LoVo (cell line): ENCODE data around the gene CAPZB.

Experiments
- DNase-seq: peaks from one replicate; pipeline ENCODE4 v3.0.0-alpha.2; 2016; ENCODE audit warnings: low spot score

The CAPZB gene

DNA sequence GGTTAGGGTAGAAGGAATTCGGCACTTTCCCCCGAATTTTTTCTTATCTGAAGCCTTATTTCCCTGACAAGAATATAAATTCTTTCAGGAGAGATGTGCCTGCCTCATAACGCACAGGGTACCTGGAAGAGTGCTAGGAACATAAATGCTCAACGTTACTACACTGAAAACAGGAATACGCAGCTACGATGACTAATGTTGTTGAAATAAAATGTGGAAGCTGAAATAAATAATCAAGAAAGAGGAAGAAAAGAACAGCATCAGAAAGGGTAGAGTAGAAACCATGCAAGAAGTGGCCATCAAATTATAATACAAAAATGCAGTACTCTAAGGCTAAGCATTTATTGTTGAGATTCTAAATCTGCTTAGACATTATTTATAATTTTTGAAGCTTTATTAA is 139.3 kb downstream of the CAPZB start:
- DNase-seq, result no peak

DNA sequence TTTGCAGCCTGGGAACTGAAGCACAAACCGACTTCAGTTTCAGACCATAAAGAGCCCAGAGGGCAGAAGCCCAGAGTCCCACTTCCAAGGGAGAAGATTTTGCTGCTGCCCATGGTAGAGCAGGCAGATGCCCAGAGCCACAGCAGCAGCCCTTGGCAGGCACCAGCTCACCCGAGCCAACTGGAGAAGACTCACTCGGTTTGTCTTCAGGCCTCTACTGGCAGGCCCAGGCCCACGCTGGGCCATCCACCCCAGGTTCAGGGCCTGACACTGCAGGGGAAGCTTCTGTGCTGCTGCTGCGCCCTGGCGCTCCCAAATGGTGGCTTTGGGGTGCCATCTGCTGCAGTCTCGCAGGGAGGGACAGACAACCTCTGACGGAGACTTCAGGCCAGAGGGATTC is 139.9 kb downstream of the CAPZB start:
- DNase-seq, result no peak

DNA sequence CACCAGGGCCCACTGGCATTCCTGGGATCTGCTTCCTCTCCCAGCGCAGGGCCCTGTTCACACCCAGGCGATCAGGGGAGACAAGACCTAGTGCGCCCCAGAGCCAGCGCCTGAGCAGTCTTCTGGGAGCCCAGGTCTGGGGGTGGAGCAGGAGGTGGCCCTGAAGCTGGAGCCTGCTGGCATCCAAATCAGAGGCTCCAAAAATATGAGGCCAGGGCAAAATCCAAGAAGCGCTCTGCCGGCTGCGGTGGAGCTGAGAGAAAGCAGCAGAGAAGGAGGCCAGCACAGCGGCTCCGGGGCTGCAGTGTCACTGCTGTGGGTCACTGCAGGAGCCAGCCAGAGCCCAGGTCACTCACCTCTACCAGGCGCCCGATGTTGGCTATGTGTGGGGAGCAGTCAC is 140.5 kb downstream of the CAPZB start:
- no peak for DNase-seq

DNA sequence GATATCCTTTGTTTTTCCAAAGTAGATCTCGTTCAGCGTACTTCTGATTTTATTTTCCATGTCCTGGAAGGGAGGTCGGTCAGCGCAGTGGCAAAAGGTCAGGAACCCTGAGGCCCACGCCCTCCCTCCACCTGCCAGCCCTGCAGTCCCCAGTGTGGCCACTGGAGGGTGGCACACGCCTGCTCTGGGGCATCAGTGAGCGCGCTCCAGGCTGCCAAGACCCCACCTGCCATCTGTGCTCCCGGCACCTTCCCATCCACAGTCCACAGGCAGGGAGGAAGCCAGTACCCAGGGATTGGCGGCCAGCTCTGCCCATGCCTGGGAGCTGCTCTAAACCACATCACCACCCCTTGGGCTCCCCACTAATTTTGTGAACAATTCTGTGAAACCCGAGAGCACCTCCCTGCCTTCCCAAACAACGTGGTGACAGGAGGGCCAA is 140.9 kb downstream of the CAPZB start:
- peak; percentile 5 for DNase-seq

GRCh38 chr1:19343617-19344350 is 141.6 kb downstream of the CAPZB start:
- DNase-seq, result no peak

DNA sequence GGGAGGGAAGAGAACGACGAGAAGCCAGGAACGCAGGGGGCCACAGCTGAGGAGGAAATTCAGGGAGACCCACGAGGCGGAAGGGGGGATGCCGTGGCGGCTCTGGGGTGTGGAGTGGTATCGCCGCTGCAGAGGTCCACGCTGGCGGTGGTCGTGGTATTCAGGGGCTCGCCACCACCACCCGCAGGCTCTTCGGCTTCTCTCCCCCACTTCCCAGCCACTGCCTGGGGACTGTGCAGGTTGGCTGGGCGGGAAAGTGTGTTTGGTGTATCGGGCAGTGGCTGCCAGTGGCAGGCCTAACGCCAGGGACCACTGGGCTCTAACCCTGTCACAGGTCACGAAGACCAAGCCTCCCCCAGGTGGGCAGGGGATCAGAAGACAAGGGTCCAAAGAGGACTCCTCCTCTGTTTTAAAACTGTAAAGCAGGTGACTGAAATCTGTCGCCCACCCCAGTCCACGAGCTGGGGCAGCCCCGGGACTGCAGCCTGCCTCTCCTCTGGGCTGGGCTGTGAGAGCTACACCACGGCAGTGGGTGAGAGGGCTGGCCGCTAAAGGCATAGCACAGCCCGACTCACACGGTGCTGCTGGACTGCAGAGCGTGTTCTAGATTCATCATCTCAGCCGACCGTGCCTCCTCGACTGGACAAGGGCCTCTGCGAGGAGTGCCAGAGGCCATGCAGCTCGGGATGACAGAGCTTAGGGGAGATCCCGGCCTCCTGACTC is 142.3 kb downstream of the CAPZB start:
- DNase-seq, result no peak

DNA sequence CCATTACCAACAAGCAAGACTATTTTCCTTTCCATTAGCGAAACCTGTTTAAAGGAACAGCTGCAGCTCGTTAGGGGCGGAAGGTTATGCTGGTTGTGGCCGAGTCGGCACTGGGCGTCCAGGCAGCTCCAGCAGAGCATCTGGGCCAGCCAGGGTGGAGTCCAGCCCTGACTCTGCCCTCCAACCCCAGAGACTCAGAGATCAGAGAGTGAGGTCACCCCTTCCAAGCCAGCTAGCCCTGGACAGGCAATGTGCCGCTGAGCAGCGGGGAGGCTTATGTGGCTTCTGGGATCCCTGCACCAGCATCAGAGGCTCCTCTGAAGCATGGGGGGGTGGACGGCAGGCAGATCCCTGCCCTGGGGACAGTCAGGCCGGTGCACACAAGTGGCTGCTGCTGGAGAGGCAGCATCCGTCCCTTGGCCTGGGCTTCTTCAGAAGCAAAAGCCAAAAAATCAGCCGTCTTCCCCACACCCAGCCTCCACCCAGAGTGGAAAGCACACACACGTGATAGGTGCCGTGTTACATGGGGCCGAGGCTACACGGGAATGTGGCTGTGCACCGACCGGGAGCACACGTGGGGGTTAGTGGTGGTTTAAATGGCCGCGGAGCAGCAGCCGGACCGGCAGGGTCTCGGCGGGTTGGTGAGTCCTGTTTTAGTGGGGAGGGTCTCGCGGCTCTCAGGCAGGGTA is 143.1 kb downstream of the CAPZB start:
- DNase-seq, result no peak

DNA sequence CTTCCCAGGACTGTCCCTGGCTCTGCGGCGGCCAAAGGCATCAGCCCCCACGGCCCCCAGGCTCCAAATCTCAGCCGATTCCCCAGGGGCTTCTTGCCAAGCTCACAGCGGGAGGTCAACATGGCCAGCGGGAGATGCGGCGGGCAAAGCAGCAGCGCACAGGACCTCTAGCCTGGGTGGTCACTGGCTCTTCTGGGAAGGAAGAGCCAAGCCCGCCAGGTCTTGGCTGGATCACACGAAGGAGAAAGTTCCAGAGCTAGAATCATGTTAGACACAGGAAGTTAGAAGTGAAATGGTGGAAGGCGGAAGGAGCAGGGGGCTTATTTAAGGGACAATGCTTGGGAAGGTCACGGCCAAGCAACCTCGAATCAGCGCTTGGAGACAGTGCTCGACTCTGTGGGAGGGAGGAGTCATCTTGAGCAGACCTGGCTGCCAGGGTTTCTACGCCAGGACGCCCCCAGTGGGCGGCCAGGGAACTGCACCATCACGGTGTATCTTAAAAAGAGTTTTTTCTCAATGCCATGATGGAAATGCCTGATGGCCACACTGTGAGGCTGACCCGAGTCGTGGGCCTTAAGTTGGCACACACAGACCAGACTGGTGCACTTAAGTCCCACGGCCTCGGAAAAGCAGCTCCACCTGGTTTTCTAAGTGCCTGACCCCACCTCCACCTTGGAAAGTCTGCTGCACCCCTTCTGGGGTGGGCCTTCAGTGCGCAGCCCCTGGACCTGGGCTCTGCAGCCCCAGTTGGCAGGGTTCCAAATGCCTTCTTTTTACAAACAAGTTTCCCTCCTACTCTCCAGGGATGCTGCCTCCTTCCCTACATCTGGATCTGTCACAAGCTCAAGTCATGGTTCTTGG is 143.9 kb downstream of the CAPZB start:
- peak; percentile 62 for DNase-seq

GRCh38 chr1:19340387-19340937 is 144.9 kb downstream of the CAPZB start:
- DNase-seq, result no peak

GRCh38 chr1:19339214-19339861 is 146.0 kb downstream of the CAPZB start:
- DNase-seq, result no peak

- no peak for DNase-seq
Observed at GRCh38 chr1:19338323-19338762, 147.0 kb downstream of the CAPZB start.

- no peak for DNase-seq
Observed at GRCh38 chr1:19337289-19337688, 148.1 kb downstream of the CAPZB start.

DNA sequence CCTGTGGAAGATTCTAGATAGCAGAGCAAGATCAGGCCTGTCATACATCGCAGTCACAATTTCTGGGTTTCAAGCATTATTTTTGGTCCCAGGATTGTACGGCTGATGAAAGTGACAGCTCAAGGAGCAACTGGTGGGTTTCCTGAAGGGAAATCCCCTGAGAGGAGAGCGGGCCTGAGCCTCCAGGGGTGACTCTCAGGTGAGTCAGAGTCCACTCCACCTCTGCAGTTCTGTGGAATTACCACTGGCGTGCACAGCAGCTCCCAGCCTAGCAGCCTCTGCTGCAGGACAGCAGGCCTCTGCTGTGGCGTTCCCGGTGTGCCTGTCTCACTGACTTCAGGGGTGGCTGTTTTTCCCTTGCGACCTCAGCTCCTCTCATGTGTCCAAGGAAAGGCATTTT is 148.8 kb downstream of the CAPZB start:
- DNase-seq, result no peak

- no peak for DNase-seq
Observed at GRCh38 chr1:19333587-19334354, 151.6 kb downstream of the CAPZB start.

GRCh38 chr1:19332832-19333231 is 152.5 kb downstream of the CAPZB start:
- no peak for DNase-seq

GRCh38 chr1:19331262-19331878 is 154.0 kb downstream of the CAPZB start:
- no peak for DNase-seq

GRCh38 chr1:19330449-19331135 is 154.7 kb downstream of the CAPZB start:
- no peak for DNase-seq

GRCh38 chr1:19329611-19330010 is 155.7 kb downstream of the CAPZB start:
- no peak for DNase-seq

GRCh38 chr1:19329188-19329587 is 156.2 kb downstream of the CAPZB start:
- no peak for DNase-seq
